ENCODE measurements around the gene DDB1.

DDB1 gene

GRCh38 chr11:61259363-61259762 is 73.5 kb downstream of the DDB1 start:
- H3K27me3 ChIP-seq (ENCODE audit: insufficient read depth, low read length) = peaks cover 3% of the 10 kb centered on the region; the same call in 1 of the 2 replicates
- no peaks in the 10 kb centered on the region for H3K9me3 ChIP-seq (ENCODE audit: low read length)
- TF ChIP-seq EZH2 (IDR thresholded peaks at IDR 0.05; ENCODE audit: borderline replicate concordance, low read length) = no peak
- TF ChIP-seq CTCF (IDR thresholded peaks at IDR 0.05; ENCODE audit: low read length) = no peak
- no peak overlapping the region for H3K27ac ChIP-seq (ENCODE audit: low read depth, low read length, poor library complexity, severe bottlenecking)
- no peak overlapping the region for H3K4me3 ChIP-seq (ENCODE audit: low read depth, low read length, poor library complexity, severe bottlenecking)
- no peaks in the 10 kb centered on the region for H3K9me2 ChIP-seq (ENCODE audit: low read depth, low read length)
- no peaks in the 10 kb centered on the region for H3F3A ChIP-seq (ENCODE audit: insufficient read depth, low read length)
- no peaks in the 10 kb centered on the region for H3K36me3 ChIP-seq (ENCODE audit: insufficient read depth, low read length)
- no peaks in the 10 kb centered on the region for H3K79me2 ChIP-seq (ENCODE audit: insufficient read depth, low read length)
- H3K9ac ChIP-seq (ENCODE audit: low read length) = no peak overlapping the region
- no peak overlapping the region for H2AFZ ChIP-seq (ENCODE audit: low read length)
- no peaks in the 10 kb centered on the region for H3K4me1 ChIP-seq (ENCODE audit: insufficient read depth, low read length, severe bottlenecking)
- H4K20me1 ChIP-seq (ENCODE audit: insufficient read depth, low read length) = no peaks in the 10 kb centered on the region
- H3K4me2 ChIP-seq (ENCODE audit: low read length) = no peak overlapping the region

GRCh38 chr11:61258546-61258945 is 74.4 kb downstream of the DDB1 start:
- Histone ChIP-seq H2AFZ (ENCODE audit: low read length) (no peak overlapping the region), H3K79me2 (ENCODE audit: insufficient read depth, low read length) (no peaks in the 10 kb centered on the region), H3K27me3 (ENCODE audit: insufficient read depth, low read length) (peaks cover 3% of the 10 kb centered on the region; the same call in 1 of the 2 replicates), H3K9me2 (ENCODE audit: low read depth, low read length) (no peaks in the 10 kb centered on the region), H3K9ac (ENCODE audit: low read length) (no peak overlapping the region), H3K4me1 (ENCODE audit: insufficient read depth, low read length, severe bottlenecking) (no peaks in the 10 kb centered on the region), H3K36me3 (ENCODE audit: insufficient read depth, low read length) (no peaks in the 10 kb centered on the region), H3K27ac (ENCODE audit: low read depth, low read length, poor library complexity, severe bottlenecking) (no peak overlapping the region), H4K20me1 (ENCODE audit: insufficient read depth, low read length) (no peaks in the 10 kb centered on the region), H3K4me3 (ENCODE audit: low read depth, low read length, poor library complexity, severe bottlenecking) (no peak overlapping the region), H3K9me3 (ENCODE audit: low read length) (no peaks in the 10 kb centered on the region), H3F3A (ENCODE audit: insufficient read depth, low read length) (no peaks in the 10 kb centered on the region), H3K4me2 (ENCODE audit: low read length) (no peak overlapping the region)
- TF ChIP-seq EZH2 (IDR thresholded peaks at IDR 0.05; ENCODE audit: borderline replicate concordance, low read length) (no peak), CTCF (IDR thresholded peaks at IDR 0.05; ENCODE audit: low read length) (no peak)

GRCh38 chr11:61256710-61257482 is 76.0 kb downstream of the DDB1 start:
- Histone ChIP-seq H3F3A (ENCODE audit: insufficient read depth, low read length) (no peaks in the 10 kb centered on the region), H3K4me3 (ENCODE audit: low read depth, low read length, poor library complexity, severe bottlenecking) (no peak overlapping the region), H3K9me3 (ENCODE audit: low read length) (no peaks in the 10 kb centered on the region), H3K36me3 (ENCODE audit: insufficient read depth, low read length) (no peaks in the 10 kb centered on the region), H3K9ac (ENCODE audit: low read length) (no peak overlapping the region), H3K79me2 (ENCODE audit: insufficient read depth, low read length) (no peaks in the 10 kb centered on the region), H3K27me3 (ENCODE audit: insufficient read depth, low read length) (peaks cover 3% of the 10 kb centered on the region; the same call in 1 of the 2 replicates), H3K4me2 (ENCODE audit: low read length) (no peak overlapping the region), H2AFZ (ENCODE audit: low read length) (no peak overlapping the region), H3K4me1 (ENCODE audit: insufficient read depth, low read length, severe bottlenecking) (no peaks in the 10 kb centered on the region), H3K9me2 (ENCODE audit: low read depth, low read length) (no peaks in the 10 kb centered on the region), H3K27ac (ENCODE audit: low read depth, low read length, poor library complexity, severe bottlenecking) (no peak overlapping the region), H4K20me1 (ENCODE audit: insufficient read depth, low read length) (no peaks in the 10 kb centered on the region)
- TF ChIP-seq CTCF (IDR thresholded peaks at IDR 0.05; ENCODE audit: low read length) = no peak
- no peak for TF ChIP-seq EZH2 (IDR thresholded peaks at IDR 0.05; ENCODE audit: borderline replicate concordance, low read length)

Measured in OCI-LY1 (cell line).